ENCODE results near the gene EIF2B1. TPM values are rescaled to one million over a fixed set of nuclear protein-coding genes. Genes with fewer than 3 reads are reported as not detected.

EIF2B1 gene
- total and polyA plus RNA-seq, 3 donors from 2014 or later: 39.2 to 138 (median 136) TPM

DNA sequence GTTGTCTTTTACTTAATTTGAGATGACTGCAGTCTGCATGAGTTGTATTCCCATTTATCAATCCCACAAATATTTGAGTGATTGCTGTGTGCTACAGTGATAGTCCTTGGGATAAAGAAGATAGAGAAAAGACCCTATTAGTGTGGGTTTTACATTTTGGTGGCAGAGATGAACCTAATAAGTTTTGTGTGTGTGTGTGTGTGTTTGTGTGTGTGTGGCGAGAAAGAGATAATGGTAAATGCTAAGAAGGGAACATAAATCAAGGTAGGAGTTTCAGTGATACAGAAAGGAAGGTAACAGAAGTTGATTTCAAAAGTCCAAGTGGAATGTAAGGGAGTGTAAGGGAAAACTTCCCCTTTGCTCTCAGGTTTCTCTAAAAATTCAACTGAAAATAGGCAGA lies 34.2 kb downstream of the EIF2B1 start:
- no peak for DNase-seq
- Histone ChIP-seq H3K4me1 (peaks cover 4% of the 10 kb centered on the region), H3K36me3 (ENCODE audit: low read depth, missing control alignments) (no peaks in the 10 kb centered on the region), H3K27ac (no peak overlapping the region), H3K4me3 (no peak overlapping the region), H3K27me3 (no peaks in the 10 kb centered on the region), H3K9me3 (no peaks in the 10 kb centered on the region)
- TF ChIP-seq, protein P1, sequence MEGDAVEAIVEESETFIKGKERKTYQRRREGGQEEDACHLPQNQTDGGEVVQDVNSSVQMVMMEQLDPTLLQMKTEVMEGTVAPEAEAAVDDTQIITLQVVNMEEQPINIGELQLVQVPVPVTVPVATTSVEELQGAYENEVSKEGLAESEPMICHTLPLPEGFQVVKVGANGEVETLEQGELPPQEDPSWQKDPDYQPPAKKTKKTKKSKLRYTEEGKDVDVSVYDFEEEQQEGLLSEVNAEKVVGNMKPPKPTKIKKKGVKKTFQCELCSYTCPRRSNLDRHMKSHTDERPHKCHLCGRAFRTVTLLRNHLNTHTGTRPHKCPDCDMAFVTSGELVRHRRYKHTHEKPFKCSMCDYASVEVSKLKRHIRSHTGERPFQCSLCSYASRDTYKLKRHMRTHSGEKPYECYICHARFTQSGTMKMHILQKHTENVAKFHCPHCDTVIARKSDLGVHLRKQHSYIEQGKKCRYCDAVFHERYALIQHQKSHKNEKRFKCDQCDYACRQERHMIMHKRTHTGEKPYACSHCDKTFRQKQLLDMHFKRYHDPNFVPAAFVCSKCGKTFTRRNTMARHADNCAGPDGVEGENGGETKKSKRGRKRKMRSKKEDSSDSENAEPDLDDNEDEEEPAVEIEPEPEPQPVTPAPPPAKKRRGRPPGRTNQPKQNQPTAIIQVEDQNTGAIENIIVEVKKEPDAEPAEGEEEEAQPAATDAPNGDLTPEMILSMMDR (IDR thresholded peaks at IDR 0.05): no peak
- intact Hi-C loops (cut with DNase I; ENCODE audit: low total_unique reads): no loop called here
- WGBS, 2 donors: 91 to 100% methylated on average over 1 of the region's 1 CpG

DNA sequence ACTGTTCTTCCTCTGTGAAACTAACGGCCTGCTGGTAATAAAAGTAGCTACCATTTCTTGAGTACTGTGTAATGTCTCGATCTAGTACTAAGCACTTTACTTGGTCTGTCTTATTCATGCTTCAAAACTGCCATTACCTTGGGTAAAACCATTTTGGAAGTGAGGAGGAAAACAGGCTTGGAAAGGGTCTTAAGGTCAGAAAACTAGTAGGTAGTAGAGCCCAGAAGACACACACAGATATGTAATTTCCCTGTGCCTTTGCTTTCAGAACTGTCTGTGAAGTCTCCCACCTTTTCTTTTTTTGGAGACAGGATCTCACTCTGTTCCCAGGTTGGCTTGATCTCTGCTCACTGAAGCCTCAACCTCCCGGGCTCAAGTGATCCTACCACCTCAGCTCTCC lies 35.0 kb downstream of the EIF2B1 start:
- Histone ChIP-seq H3K9me3 (no peaks in the 10 kb centered on the region), H3K27me3 (no peaks in the 10 kb centered on the region), H3K36me3 (ENCODE audit: low read depth, missing control alignments) (no peaks in the 10 kb centered on the region), H3K27ac (no peak overlapping the region), H3K4me1 (peaks cover 4% of the 10 kb centered on the region), H3K4me3 (no peak overlapping the region)
- 69 to 77% methylated on average over 3 of the region's 3 CpGs for WGBS, 2 donors
- intact Hi-C loops (cut with DNase I; ENCODE audit: low total_unique reads): no loop called here
- no peak for TF ChIP-seq POLR2A (IDR thresholded peaks at IDR 0.05)
- TF ChIP-seq, protein P1 (IDR thresholded peaks at IDR 0.05): no peak
- DNase-seq: no peak

DNA sequence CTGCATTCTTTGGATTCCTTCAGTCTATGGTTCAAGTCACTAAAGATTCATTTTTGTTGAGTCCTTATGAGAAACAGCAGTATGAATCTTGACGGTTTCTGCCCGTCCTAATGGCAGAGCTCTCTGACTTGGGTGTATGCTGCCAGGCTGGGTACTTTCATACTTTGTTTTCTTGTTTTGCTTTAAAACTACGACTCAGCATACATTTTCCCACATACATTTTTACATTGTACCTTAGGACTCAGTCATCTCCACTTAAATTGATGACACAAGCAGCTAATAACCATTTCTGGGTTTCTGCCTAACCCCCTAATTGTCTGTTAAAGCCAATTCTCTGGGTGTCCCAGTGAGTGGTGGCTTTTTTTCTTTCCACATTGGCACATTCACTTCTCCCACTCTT lies 36.4 kb downstream of the EIF2B1 start:
- H3K36me3 ChIP-seq (ENCODE audit: low read depth, missing control alignments): no peaks in the 10 kb centered on the region
- no peak overlapping the region for H3K27ac ChIP-seq
- H3K9me3 ChIP-seq: no peaks in the 10 kb centered on the region
- peaks cover 4% of the 10 kb centered on the region for H3K4me1 ChIP-seq
- no peaks in the 10 kb centered on the region for H3K27me3 ChIP-seq
- 82% methylated on average over 3 of the region's 3 CpGs for WGBS, 2 donors
- no peak for DNase-seq
- no peak overlapping the region for H3K4me3 ChIP-seq
- intact Hi-C loops (cut with DNase I; ENCODE audit: low total_unique reads): no loop called here
- no peak for TF ChIP-seq POLR2A (IDR thresholded peaks at IDR 0.05)
- TF ChIP-seq, protein P1 (IDR thresholded peaks at IDR 0.05): no peak

DNA sequence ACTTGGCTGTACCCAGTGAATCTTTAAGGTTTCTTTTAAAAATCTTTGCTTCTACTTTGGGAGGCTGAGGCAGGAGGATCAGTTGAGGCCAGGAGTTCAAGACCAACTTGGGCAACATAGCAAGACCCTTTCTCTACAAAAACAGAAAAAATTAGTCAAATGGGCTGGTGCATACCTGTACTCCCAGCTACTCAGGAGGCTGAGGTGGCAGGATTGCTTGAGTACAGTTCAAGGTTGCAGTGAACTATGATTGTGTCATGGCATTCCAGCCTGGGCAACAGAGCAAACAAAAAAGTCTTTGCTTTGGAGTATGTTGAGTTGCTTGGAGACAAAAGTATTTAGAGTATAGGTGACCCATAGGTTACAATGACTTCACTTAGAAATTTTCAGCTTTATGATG lies 37.8 kb downstream of the EIF2B1 start:
- Histone ChIP-seq H3K36me3 (ENCODE audit: low read depth, missing control alignments) (no peaks in the 10 kb centered on the region), H3K4me1 (peaks cover 2% of the 10 kb centered on the region), H3K4me3 (no peak overlapping the region), H3K9me3 (no peaks in the 10 kb centered on the region), H3K27me3 (no peaks in the 10 kb centered on the region), H3K27ac (no peak overlapping the region)
- intact Hi-C loops (cut with DNase I; ENCODE audit: low total_unique reads): no loop called here
- no peak for TF ChIP-seq POLR2A (IDR thresholded peaks at IDR 0.05)
- no peak for DNase-seq

DNA sequence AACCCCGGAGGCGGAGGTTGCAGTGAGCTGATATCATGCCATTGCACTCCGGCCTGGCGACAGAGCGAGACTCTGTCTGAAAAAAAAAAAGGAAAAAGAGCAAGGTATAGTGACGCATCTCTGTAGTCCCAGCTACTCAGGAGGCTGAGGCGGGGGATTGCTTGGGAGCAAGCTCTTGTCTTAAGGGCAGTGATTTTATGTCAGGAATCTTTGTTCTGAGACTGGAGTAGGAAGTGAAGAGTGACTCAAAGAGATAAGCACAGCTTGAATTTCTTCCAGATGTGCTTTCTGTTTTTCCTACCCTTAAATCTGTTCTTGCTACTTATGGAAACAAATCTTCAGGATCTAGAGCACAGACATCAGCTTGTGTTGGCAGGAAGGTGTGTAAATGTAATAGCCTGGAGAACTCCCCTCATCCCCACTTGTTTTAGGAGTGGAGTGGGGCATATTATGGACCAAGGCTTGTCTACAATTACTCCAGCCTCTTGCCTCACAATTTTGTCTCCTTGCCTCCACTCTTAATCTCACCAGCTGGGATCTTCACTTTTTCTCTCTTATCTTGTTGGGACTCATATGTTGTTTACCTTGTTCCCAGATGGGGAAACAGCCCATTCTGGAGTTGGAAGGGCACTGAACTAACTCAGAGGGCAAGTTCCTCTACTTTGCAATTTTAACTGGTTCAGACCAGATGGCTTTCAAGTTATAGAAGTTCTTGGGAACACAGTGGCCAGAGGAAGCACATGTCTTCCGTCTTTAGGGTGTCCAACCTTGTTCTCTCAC lies 41.6 kb downstream of the EIF2B1 start:
- Histone ChIP-seq H3K4me3 (no peak overlapping the region), H3K27ac (no peak overlapping the region), H3K27me3 (no peaks in the 10 kb centered on the region), H3K36me3 (ENCODE audit: low read depth, missing control alignments) (no peaks in the 10 kb centered on the region), H3K4me1 (peaks cover 5% of the 10 kb centered on the region), H3K9me3 (no peaks in the 10 kb centered on the region)
- TF ChIP-seq POLR2A (IDR thresholded peaks at IDR 0.05): no peak
- TF ChIP-seq, protein P1 (IDR thresholded peaks at IDR 0.05): no peak
- intact Hi-C loops (cut with DNase I; ENCODE audit: low total_unique reads): no loop called here
- 67 to 76% methylated on average over 8 of the region's 8 CpGs for WGBS, 2 donors
- DNase-seq: no peak
